ENCODE data around the gene IGF2BP2.

DNA sequence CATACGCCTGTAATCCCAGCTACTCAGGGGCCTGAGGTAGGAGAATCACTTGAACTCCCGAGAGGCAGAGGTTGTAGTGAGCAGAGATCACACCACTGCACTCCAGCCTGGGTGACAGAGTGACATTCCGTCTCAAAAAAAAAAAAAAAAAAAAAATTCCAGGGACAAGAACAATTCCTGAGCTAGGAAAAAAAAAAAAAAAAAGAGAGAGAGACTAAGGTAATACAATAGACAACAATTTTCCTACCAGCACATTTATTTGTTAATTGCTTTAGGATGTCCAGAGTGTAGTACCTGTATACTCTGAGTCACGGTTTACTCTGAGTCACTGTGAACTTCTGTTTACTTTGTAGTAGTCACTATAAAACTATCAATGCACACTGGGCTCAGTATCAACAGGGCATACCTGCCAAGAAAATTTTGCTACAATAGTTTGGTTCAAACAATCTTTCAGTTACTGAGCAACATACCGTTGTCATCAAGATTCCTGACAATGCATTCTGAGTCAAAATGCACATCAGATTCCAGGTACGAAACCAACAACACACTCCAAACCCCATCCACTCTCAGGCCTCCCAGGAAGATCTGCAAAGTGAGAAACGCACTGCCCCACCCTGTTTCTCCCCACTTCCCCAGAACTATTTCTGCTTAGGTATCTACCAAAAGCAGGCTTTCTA, 28.3 kb downstream of the IGF2BP2 start:
- TF ChIP-seq, protein P1, sequence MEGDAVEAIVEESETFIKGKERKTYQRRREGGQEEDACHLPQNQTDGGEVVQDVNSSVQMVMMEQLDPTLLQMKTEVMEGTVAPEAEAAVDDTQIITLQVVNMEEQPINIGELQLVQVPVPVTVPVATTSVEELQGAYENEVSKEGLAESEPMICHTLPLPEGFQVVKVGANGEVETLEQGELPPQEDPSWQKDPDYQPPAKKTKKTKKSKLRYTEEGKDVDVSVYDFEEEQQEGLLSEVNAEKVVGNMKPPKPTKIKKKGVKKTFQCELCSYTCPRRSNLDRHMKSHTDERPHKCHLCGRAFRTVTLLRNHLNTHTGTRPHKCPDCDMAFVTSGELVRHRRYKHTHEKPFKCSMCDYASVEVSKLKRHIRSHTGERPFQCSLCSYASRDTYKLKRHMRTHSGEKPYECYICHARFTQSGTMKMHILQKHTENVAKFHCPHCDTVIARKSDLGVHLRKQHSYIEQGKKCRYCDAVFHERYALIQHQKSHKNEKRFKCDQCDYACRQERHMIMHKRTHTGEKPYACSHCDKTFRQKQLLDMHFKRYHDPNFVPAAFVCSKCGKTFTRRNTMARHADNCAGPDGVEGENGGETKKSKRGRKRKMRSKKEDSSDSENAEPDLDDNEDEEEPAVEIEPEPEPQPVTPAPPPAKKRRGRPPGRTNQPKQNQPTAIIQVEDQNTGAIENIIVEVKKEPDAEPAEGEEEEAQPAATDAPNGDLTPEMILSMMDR (IDR thresholded peaks at IDR 0.05) = no peak
- no peak for TF ChIP-seq POLR2A (IDR thresholded peaks at IDR 0.05)
